HepG2 (cell line): ENCODE measurements around the gene KRT32. TPM values are rescaled to one million over a fixed set of nuclear protein-coding genes. Genes with fewer than 3 reads are reported as not detected.
A peak's percentile ranks its signal among the peaks of the same experiment; 100 is the strongest.

ENCODE experiments used
- ATAC-seq: fragments of 200-7000 bp; cut with Tn5 transposase; 3 replicates; pipeline ENCODE4 v1.9.1; 2020; ENCODE audit warnings: mild to moderate bottlenecking, moderate library complexity
- BruUV-seq: library from RNA; stranded (reverse); fragments of 400-500 nt; replicated peaks from 2 replicates; lab custom pipeline; 2021; lab: Mats Ljungman, UMichigan
- CTCF ChIA-PET: fragments of 300-600 bp; formaldehyde crosslinking; extraction: SDS; loops from one replicate; lab custom pipeline; 2021; ENCODE audit warnings: low total read pairs, inconsistent platforms, low intra/inter-chr PET ratio; lab: Yijun Ruan, JAX
- POLR2A ChIA-PET: fragments of 350-600 bp; sonication (Branson Sonifier 250); formaldehyde crosslinking; loops from one replicate; lab custom pipeline; 2020; ENCODE audit warnings: antibody characterized with exemption, inconsistent platforms; lab: Yijun Ruan, JAX
- DNase-seq: peaks from one replicate; pipeline ENCODE4 v3.0.0-alpha.2; 2015; ENCODE audit warnings: low spot score
- FAIRE-seq: peaks from 3 replicates; lab custom pipeline; 2011; peaks lifted over from hg19 to GRCh38; lab: Jason Lieb, UNC
- H2AFZ ChIP-seq: one replicate; pipeline ENCODE4 v1.6.1; 2011; ENCODE audit warnings: low read length, inconsistent platforms
- H3K27ac ChIP-seq: fragments of 300-600 bp; 3 replicates; pipeline ENCODE4 v1.8.0; 2011; ENCODE audit warnings: mixed run types, mild to moderate bottlenecking, mixed read lengths, low read length, inconsistent platforms; ENCODE audit not compliant: insufficient read depth; ENCODE audit errors: extremely low read length
- H3K27me3 ChIP-seq, 2 experiments: fragments of 200-600 bp in 1 of 2; 2 replicates in 1 of 2; 3 replicates in 1 of 2; pipeline versions ENCODE4 v1.6.0 to v1.8.0; 2011; ENCODE audit warnings: low read length in 2 of 2, mild to moderate bottlenecking in 2 of 2, moderate library complexity in 2 of 2, inconsistent platforms in 1 of 2; ENCODE audit not compliant: insufficient read depth in 2 of 2, control insufficient read depth in 1 of 2
- H3K36me3 ChIP-seq, 2 experiments: fragments of 200-600 bp in 1 of 2; replicated peaks in 1 of 2; 2 replicates in 1 of 2; 3 replicates in 1 of 2; pipeline versions ENCODE4 v1.5.1 to v1.8.0; 2011; ENCODE audit warnings: low read length in 2 of 2, inconsistent platforms in 1 of 2; ENCODE audit not compliant: insufficient read depth in 2 of 2, control insufficient read depth in 1 of 2
- H3K4me1 ChIP-seq: 2 replicates; pipeline ENCODE4 v1.5.1; 2012; ENCODE audit warnings: low read length, inconsistent platforms; ENCODE audit not compliant: insufficient read depth
- H3K4me2 ChIP-seq: 2 replicates; pipeline ENCODE4 v1.6.0; 2011; ENCODE audit warnings: low read depth, low read length, inconsistent platforms
- H3K4me3 ChIP-seq, 3 experiments: fragments of 200-600 bp in 1 of 3; sonication (generic), shearing (Covaris generic) in 1 of 3; replicated peaks in 1 of 3; 2 replicates each; pipeline ENCODE4 v1.5.1; 2011 to 2016; ENCODE audit warnings: low read length in 3 of 3, inconsistent platforms in 2 of 3, low read depth in 2 of 3, mild to moderate bottlenecking in 2 of 3, control low read depth in 1 of 3, mixed read lengths in 1 of 3; ENCODE audit not compliant: insufficient read depth in 1 of 3
- H3K79me2 ChIP-seq: one replicate; pipeline ENCODE4 v1.6.1; 2011; ENCODE audit warnings: low read length, inconsistent platforms; ENCODE audit not compliant: insufficient read depth
- H3K9ac ChIP-seq: 2 replicates; pipeline ENCODE4 v1.6.0; 2011; ENCODE audit warnings: mild to moderate bottlenecking, low read depth, low read length, inconsistent platforms; ENCODE audit not compliant: insufficient read depth
- H3K9me3 ChIP-seq: 2 replicates; pipeline ENCODE4 v1.5.1; 2012; ENCODE audit warnings: mild to moderate bottlenecking, low read length
- H4K20me1 ChIP-seq: 2 replicates; pipeline ENCODE4 v1.6.0; 2011; ENCODE audit warnings: inconsistent platforms, mild to moderate bottlenecking, low read length, moderate library complexity; ENCODE audit not compliant: insufficient read depth
- DNMT3B ChIP-seq: conservative IDR thresholded peaks from 2 replicates; pipeline ENCODE4 v1.6.1; 2016; ENCODE audit warnings: missing biosample characterization, control low read depth
- ISL2 ChIP-seq: sonication (generic); formaldehyde crosslinking; IDR thresholded peaks from 2 replicates; pipeline ENCODE4 v1.5.0; 2020; ENCODE audit warnings: missing genetic modification reagents
- TP53 ChIP-seq: sonication (generic); formaldehyde crosslinking; conservative IDR thresholded peaks from 2 replicates; pipeline ENCODE4 v1.4.0; 2020; ENCODE audit warnings: missing genetic modification reagents
- ZNF354B ChIP-seq: sonication (generic); formaldehyde crosslinking; IDR thresholded peaks from 2 replicates; pipeline ENCODE4 v1.8.0; 2022; ENCODE audit warnings: mild to moderate bottlenecking, missing genetic modification reagents
- ZNF556 ChIP-seq: sonication (generic); formaldehyde crosslinking; IDR thresholded peaks from 2 replicates; pipeline ENCODE4 v1.4.0; 2020; ENCODE audit warnings: mild to moderate bottlenecking, missing genetic modification reagents, borderline replicate concordance
- ZSCAN25 ChIP-seq: sonication (generic); formaldehyde crosslinking; IDR thresholded peaks from 2 replicates; pipeline ENCODE4 v1.8.0; 2022; ENCODE audit warnings: mild to moderate bottlenecking, missing genetic modification reagents
- WGBS: methylation state at CpG from one replicate; pipeline ENCODE4 v1.1.6; 2017; ENCODE audit warnings: low lambda C conversion rate; 5-methylcytosine and 5-hydroxymethylcytosine counted together
- in situ Hi-C: cut with HindIII; loops from 2 replicates; pipeline ENCODE4 v1.10.0; 2017; ENCODE audit warnings: low pct_unique_long_range_greater_than_20kb; ENCODE audit not compliant: extremely low pct_ligation_motif_present
- intact Hi-C: fragments of 100-400 bp; cut with micrococcal nuclease; formaldehyde crosslinking; loops from one replicate; pipeline ENCODE4 v1.10.0; 2022; ENCODE audit not compliant: unreplicated experiment
- polyA plus RNA-seq, 8 experiments: library from polyadenylated mRNA; depleted of rRNA in 3 of 8; stranded (reverse) in 7 of 8; unstranded in 1 of 8; fragments of >200 nt; fragmentation: Illumina TruSeq in 4 of 8; extraction: Trizol in 4 of 8; gene quantifications; 2 replicates each; pipeline versions ENCODE4 v1.2.1 to v1.2.3, GENCODE V29; 2011 to 2016; ENCODE audit warnings: low read depth in 4 of 8, missing spikeins in 1 of 8, mixed read lengths in 1 of 8; ENCODE audit not compliant: insufficient read depth in 1 of 8
- total RNA-seq, 5 experiments: library from RNA; depleted of rRNA; stranded (reverse); fragments of >200 nt; fragmentation: Illumina TruSeq; extraction: Trizol; gene quantifications; 2 replicates each; pipeline ENCODE4 v1.2.3, GENCODE V29; 2016; ENCODE audit warnings: low read depth in 1 of 5
- TF ChIP-seq, protein P1 (sequence below): sonication (generic); formaldehyde crosslinking; IDR thresholded peaks from 2 replicates; pipeline ENCODE4 v1.4.0; 2020; ENCODE audit warnings: missing genetic modification reagents
- TF ChIP-seq, protein P2 (sequence below): sonication (generic); formaldehyde crosslinking; IDR thresholded peaks from 2 replicates; pipeline ENCODE4 v1.8.1; 2023; ENCODE audit warnings: mild to moderate bottlenecking, missing genetic modification reagents

The KRT32 gene
- total and polyA plus RNA-seq, 2 of the 13 experiments (the other 11 are each of a cell fraction or from before 2014, with no cell fraction given): not detected

DNA sequence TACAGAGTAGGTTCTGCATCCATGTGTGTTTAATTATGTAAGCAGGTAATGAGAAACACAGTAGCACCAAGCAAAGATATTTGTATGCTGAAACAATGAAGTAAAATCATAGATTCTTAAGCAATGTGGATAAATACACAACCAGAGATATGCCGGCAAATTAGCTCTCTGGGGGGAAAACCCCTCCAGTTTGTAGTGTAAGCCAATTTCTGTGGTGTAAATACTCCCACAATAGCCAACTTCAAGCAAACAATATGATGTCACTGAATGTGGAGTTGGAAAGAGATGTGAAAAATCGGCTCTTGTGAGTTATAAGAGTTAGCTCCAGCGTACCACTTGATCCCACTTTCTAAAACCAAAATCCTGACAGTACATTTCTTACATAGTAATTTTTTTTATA is 22.5 kb downstream of the KRT32 start (continued):
- TF ChIP-seq, protein P1, sequence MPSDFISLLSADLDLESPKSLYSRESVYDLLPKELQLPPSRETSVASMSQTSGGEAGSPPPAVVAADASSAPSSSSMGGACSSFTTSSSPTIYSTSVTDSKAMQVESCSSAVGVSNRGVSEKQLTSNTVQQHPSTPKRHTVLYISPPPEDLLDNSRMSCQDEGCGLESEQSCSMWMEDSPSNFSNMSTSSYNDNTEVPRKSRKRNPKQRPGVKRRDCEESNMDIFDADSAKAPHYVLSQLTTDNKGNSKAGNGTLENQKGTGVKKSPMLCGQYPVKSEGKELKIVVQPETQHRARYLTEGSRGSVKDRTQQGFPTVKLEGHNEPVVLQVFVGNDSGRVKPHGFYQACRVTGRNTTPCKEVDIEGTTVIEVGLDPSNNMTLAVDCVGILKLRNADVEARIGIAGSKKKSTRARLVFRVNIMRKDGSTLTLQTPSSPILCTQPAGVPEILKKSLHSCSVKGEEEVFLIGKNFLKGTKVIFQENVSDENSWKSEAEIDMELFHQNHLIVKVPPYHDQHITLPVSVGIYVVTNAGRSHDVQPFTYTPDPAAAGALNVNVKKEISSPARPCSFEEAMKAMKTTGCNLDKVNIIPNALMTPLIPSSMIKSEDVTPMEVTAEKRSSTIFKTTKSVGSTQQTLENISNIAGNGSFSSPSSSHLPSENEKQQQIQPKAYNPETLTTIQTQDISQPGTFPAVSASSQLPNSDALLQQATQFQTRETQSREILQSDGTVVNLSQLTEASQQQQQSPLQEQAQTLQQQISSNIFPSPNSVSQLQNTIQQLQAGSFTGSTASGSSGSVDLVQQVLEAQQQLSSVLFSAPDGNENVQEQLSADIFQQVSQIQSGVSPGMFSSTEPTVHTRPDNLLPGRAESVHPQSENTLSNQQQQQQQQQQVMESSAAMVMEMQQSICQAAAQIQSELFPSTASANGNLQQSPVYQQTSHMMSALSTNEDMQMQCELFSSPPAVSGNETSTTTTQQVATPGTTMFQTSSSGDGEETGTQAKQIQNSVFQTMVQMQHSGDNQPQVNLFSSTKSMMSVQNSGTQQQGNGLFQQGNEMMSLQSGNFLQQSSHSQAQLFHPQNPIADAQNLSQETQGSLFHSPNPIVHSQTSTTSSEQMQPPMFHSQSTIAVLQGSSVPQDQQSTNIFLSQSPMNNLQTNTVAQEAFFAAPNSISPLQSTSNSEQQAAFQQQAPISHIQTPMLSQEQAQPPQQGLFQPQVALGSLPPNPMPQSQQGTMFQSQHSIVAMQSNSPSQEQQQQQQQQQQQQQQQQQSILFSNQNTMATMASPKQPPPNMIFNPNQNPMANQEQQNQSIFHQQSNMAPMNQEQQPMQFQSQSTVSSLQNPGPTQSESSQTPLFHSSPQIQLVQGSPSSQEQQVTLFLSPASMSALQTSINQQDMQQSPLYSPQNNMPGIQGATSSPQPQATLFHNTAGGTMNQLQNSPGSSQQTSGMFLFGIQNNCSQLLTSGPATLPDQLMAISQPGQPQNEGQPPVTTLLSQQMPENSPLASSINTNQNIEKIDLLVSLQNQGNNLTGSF (CRISPR knock-in tag): no peak
- TF ChIP-seq ZNF354B (CRISPR knock-in tag) (no peak), TP53 (CRISPR knock-in tag) (no peak)
- TF ChIP-seq, all 625 proteins: peak for 0

DNA sequence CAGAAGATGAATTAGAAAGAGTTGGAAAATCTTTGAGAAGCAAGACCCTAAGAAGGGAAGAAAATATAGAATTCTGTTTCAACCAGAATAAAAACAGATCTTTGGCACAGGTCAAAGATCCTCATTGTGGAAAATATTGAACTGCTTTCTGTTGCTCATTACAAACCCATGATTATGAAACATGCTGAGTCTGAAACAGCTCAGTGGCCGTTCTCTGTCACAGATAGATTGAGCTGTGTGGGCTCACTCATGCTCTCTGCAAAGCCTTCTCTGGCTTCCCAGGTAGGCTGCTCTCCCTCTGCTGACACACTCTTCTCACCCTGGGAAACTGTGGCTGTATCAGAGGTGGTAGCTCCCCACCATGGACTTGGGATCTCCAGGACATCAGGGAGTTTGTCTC is 23.0 kb downstream of the KRT32 start:
- Histone ChIP-seq H3K4me1 (peaks cover 6% of the 10 kb centered on the region; the same call in 1 of the 2 replicates), H3K27me3 (no peaks in the 10 kb centered on the region; a peak in 1 of 5 replicates), H3K79me2 (no peaks in the 10 kb centered on the region), H3K9me3 (no peaks in the 10 kb centered on the region), H3K4me3 (no peak overlapping the region), H4K20me1 (no peaks in the 10 kb centered on the region), H3K27ac (no peak overlapping the region), H2AFZ (no peak overlapping the region), H3K36me3 (no peaks in the 10 kb centered on the region), H3K4me2 (no peak overlapping the region), H3K9ac (no peak overlapping the region)
- POLR2A ChIA-PET: no interaction called here
- no TSS peak for BruUV-seq
- ATAC-seq: peak; percentile 52; the same call in 1 of the 3 replicates
- CTCF ChIA-PET: no interaction called here
- DNase-seq: no peak
- FAIRE-seq: no peak
- 7% methylated on average over 1 of the region's 1 CpG for WGBS
- in situ Hi-C loops (no loop called here), intact Hi-C loops (no loop called here)
- TF ChIP-seq, protein P2, sequence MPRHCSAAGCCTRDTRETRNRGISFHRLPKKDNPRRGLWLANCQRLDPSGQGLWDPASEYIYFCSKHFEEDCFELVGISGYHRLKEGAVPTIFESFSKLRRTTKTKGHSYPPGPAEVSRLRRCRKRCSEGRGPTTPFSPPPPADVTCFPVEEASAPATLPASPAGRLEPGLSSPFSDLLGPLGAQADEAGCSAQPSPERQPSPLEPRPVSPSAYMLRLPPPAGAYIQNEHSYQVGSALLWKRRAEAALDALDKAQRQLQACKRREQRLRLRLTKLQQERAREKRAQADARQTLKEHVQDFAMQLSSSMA (CRISPR knock-in tag): no peak
- TF ChIP-seq ZSCAN25: no peak
- no peak for TF ChIP-seq ZNF556
- TF ChIP-seq DNMT3B (CRISPR knock-in tag): no peak
- no peak for TF ChIP-seq ISL2 (CRISPR knock-in tag)
